ENCODE results near the gene TMEM150A. TPM values are rescaled to one million over a fixed set of nuclear protein-coding genes. Genes with fewer than 3 reads are reported as not detected.
A peak's percentile ranks its signal among the peaks of the same experiment; 100 is the strongest.

Gene TMEM150A
- total and polyA plus RNA-seq, 2 of the 13 experiments (the other 11 are each of a cell fraction or from before 2014, with no cell fraction given) = 30.1 to 70.4 TPM

DNA sequence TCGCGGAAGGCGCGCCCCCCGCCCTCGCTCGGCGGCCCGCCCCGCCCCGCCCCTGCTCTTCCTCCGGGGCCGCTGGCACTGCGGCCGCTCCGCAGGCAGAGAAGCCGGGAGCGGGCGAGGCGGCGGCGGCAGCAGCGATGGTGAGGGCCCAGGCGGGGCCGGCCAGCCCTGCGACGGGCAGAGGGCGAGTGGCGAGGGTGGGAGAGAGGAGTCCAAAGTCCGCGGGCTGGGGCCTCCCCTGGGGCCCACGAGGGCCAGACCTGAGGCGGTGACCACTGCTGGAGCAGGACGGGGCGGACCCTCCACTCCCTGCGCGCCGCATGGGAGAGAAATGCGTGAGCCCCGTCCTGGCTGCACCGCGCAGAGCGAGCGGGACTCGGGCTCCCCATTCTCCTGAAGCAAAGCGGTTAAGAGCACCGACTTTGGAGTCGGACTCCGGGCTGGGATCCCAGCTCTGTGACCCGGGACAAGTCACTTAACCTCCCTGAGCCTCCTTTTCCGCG is 18.1 kb downstream of the TMEM150A start, which contains the start of gene VAMP5 (continued):
- TF ChIP-seq, protein P1, sequence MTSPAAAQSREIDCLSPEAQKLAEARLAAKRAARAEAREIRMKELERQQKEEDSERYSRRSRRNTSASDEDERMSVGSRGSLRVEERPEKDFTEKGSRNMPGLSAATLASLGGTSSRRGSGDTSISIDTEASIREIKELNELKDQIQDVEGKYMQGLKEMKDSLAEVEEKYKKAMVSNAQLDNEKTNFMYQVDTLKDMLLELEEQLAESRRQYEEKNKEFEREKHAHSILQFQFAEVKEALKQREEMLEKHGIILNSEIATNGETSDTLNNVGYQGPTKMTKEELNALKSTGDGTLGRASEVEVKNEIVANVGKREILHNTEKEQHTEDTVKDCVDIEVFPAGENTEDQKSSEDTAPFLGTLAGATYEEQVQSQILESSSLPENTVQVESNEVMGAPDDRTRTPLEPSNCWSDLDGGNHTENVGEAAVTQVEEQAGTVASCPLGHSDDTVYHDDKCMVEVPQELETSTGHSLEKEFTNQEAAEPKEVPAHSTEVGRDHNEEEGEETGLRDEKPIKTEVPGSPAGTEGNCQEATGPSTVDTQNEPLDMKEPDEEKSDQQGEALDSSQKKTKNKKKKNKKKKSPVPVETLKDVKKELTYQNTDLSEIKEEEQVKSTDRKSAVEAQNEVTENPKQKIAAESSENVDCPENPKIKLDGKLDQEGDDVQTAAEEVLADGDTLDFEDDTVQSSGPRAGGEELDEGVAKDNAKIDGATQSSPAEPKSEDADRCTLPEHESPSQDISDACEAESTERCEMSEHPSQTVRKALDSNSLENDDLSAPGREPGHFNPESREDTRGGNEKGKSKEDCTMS (CRISPR knock-in tag; conservative IDR thresholded peaks at IDR 0.05) = no peak
- TF ChIP-seq SRSF1 (optimal IDR thresholded peaks at IDR 0.05; ENCODE audit: low read depth, low read length) (peak; percentile 90), ZNF496 (CRISPR knock-in tag; IDR thresholded peaks at IDR 0.05; ENCODE audit: insufficient replicate concordance) (no peak), XBP1 (CRISPR knock-in tag; IDR thresholded peaks at IDR 0.05) (no peak; the same call in 1 of the 2 replicates), ZMAT3 (CRISPR knock-in tag; conservative IDR thresholded peaks at IDR 0.05) (peak; percentile 58), TAF1 (CRISPR knock-in tag; IDR thresholded peaks at IDR 0.05) (peak; percentile 90), ZMYM3 (CRISPR knock-in tag; IDR thresholded peaks at IDR 0.05) (no peak), ZNF354B (CRISPR knock-in tag; IDR thresholded peaks at IDR 0.05) (peak; percentile 60; the same call in 1 of the 2 replicates), ZNF839 (CRISPR knock-in tag; IDR thresholded peaks at IDR 0.05; ENCODE audit: borderline replicate concordance) (no peak; the same call in 1 of the 2 replicates), MXD4 (CRISPR knock-in tag; IDR thresholded peaks at IDR 0.05) (peak; percentile 89), ZNF543 (CRISPR knock-in tag; IDR thresholded peaks at IDR 0.05) (peak; percentile 51; the same call in 1 of the 2 replicates), KLF13 (CRISPR knock-in tag; IDR thresholded peaks at IDR 0.05) (no peak)
- TF ChIP-seq, protein P2, sequence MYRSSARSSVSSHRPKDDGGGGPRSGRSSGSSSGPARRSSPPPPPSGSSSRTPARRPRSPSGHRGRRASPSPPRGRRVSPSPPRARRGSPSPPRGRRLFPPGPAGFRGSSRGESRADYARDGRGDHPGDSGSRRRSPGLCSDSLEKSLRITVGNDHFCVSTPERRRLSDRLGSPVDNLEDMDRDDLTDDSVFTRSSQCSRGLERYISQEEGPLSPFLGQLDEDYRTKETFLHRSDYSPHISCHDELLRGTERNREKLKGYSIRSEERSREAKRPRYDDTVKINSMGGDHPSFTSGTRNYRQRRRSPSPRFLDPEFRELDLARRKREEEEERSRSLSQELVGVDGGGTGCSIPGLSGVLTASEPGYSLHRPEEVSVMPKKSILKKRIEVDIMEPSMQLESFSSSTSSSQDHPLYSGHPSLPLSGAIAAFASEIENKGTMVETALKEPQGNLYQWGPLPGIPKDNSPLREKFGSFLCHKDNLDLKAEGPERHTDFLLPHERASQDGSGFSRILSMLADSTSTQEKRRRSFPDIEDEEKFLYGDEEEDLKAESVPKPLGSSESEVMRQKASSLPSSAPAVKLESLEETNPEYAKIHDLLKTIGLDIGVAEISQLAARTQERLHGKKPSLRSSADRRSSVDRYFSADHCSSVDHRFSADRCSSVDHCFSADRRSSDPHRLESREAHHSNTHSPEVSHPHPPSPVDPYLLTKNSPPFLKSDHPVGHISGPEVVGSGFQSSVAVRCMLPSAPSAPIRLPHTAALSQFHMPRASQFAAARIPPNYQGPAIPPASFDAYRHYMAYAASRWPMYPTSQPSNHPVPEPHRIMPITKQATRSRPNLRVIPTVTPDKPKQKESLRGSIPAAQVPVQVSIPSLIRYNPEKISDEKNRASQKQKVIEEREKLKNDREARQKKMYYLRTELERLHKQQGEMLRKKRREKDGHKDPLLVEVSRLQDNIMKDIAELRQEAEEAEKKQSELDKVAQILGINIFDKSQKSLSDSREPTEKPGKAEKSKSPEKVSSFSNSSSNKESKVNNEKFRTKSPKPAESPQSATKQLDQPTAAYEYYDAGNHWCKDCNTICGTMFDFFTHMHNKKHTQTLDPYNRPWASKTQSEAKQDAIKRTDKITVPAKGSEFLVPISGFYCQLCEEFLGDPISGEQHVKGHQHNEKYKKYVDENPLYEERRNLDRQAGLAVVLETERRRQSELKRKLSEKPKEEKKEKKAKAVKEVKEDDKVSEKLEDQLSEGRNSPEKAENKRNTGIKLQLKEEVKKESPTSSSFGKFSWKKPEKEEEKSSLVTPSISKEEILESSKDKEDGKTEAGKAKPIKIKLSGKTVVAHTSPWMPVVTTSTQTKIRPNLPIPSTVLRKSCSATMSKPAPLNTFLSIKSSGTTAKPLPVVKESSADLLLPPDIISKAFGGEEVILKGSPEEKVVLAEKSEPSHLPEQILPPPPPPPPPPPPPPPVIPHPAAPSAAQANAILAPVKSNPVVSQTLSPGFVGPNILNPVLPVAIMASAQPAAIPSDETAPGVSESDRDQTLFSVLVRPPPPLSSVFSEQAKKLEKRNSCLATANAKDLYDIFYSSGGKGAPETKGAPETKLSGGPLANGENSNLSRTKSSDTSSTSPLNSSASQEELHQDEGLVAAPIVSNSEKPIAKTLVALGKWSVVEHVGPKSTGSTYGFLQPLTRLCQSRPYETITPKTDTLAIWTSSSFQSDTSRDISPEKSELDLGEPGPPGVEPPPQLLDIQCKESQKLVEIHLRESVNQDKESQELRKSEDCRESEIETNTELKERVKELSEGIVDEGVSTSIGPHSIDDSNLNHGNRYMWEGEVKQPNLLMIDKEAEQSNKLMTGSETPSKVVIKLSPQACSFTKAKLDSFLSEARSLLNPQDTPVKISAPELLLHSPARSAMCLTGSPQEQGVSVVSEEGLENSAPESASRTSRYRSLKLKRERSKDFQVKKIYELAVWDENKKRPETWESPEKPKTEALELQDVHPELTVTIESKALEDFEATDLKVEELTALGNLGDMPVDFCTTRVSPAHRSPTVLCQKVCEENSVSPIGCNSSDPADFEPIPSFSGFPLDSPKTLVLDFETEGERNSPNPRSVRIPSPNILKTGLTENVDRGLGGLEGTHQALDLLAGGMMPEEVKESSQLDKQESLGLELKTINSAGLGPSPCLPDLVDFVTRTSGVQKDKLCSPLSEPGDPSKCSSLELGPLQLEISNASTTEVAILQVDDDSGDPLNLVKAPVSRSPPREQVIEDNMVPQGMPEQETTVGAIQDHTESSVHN (CRISPR knock-in tag; IDR thresholded peaks at IDR 0.05) = peak; percentile 93
- TF ChIP-seq, protein P3, sequence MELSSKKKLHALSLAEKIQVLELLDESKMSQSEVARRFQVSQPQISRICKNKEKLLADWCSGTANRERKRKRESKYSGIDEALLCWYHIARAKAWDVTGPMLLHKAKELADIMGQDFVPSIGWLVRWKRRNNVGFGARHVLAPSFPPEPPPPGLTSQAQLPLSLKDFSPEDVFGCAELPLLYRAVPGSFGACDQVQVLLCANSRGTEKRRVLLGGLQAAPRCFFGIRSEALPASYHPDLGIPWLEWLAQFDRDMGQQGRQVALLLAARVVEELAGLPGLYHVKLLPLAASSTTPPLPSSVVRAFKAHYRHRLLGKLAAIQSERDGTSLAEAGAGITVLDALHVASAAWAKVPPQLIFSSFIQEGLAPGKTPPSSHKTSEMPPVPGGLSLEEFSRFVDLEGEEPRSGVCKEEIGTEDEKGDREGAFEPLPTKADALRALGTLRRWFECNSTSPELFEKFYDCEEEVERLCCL (CRISPR knock-in tag; IDR thresholded peaks at IDR 0.05; ENCODE audit: borderline replicate concordance) = 0 out of 2 replicates have a peak, but pooled peaks have one; percentile 68
- TF ChIP-seq, protein P4, sequence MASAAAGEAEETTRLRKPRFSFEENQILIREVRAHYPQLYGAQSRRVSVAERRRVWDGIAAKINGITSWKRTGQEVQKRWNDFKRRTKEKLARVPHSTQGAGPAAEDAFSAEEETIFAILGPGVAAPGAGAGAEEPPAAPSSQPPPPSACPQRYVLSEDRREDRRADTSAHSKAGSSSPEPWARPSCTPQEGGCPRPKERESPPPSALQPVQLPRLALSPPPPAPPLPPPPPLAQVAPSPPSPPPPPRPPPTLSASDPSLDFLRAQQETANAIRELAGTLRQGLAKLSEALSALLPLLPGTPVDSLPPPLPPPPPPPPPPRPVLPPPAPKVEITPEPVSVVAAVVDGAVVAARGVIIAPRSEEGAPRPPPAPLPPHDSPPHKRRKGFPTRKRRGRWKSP (CRISPR knock-in tag; IDR thresholded peaks at IDR 0.05) = peak; percentile 74
